Muscle layer of duodenum (tissue), 2 donors: ENCODE measurements around the gene KCNJ13.

Experiments
- H3K27ac ChIP-seq: one replicate; pipeline ENCODE4 v1.7.0; 2013; ENCODE audit warnings: mild to moderate bottlenecking, low read length
- H3K27me3 ChIP-seq: one replicate; pipeline ENCODE4 v1.7.0; 2013; ENCODE audit warnings: low read depth, mild to moderate bottlenecking, control low read depth, low read length
- H3K36me3 ChIP-seq, 2 donors: one replicate each; pipeline ENCODE4 v1.7.0; 2013; ENCODE audit warnings: low read length in 2 of 2, control low read depth in 1 of 2, mild to moderate bottlenecking in 1 of 2; ENCODE audit not compliant: insufficient read depth in 2 of 2, control insufficient read depth in 1 of 2
- H3K4me1 ChIP-seq, 2 donors: one replicate each; pipeline ENCODE4 v1.7.0; 2013; ENCODE audit warnings: low read length in 2 of 2, mild to moderate bottlenecking in 2 of 2, control low read depth in 1 of 2, moderate library complexity in 1 of 2; ENCODE audit not compliant: insufficient read depth in 2 of 2, control insufficient read depth in 1 of 2
- H3K4me3 ChIP-seq, 2 donors: one replicate each; pipeline ENCODE4 v1.7.0; 2013; ENCODE audit warnings: low read length in 2 of 2, low read depth in 1 of 2, mild to moderate bottlenecking in 1 of 2
- H3K9me3 ChIP-seq, 2 donors: one replicate each; pipeline ENCODE4 v1.7.0; 2013; ENCODE audit warnings: low read length in 2 of 2, control low read depth in 1 of 2, mild to moderate bottlenecking in 1 of 2; ENCODE audit not compliant: control insufficient read depth in 1 of 2
- donor health status: healthy.

The KCNJ13 gene

DNA sequence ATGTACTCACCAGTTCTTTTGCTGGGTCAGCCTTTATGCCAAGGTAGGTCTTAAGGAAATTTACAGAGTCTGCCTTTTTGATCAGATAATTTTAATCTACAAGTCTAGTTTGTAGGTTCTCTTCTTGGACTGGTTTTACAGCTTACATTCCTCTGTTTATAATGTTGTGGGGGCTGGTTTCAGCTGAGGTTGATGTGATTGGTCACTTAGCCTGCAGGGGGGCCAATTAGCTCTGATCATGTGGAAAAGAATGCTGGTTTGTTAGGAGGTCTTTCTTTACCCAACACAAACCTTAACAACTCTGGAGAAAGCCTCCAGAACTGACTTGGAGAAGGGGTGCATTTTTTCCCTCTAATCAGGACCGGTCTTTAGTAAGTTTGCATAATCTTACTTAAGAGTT, at the start of gene KCNJ13:
Gene KCNJ13, minus strand, starts transcription at position 131 of the 400 bp plus-strand sequence. CDS start 5,203 bp downstream, outside the sequence.
- Histone ChIP-seq H3K4me1 (peaks cover 5 to 13% of the 10 kb centered on the region in 2 donors), H3K27me3 (no peaks in the 10 kb centered on the region), H3K36me3 (peaks cover under 1 to 2% of the 10 kb centered on the region in 2 donors), H3K27ac (no peak within 1 kb of the TSS), H3K9me3 (no peaks in the 10 kb centered on the region), H3K4me3 (peak within 1 kb of the TSS in 1 of 2 donors; percentile 12)

GRCh38 chr2:232817756-232818155, 41.4 kb upstream of the KCNJ13 start:
- H3K27me3 ChIP-seq, result no peaks in the 10 kb centered on the region
- H3K9me3 ChIP-seq, result no peaks in the 10 kb centered on the region
- H3K36me3 ChIP-seq, result peaks cover 39 to 65% of the 10 kb centered on the region in 2 donors
- H3K4me3 ChIP-seq, result no peak overlapping the region
- no peaks in the 10 kb centered on the region for H3K4me1 ChIP-seq
- H3K27ac ChIP-seq, result no peak overlapping the region

- H3K9me3 ChIP-seq, result no peaks in the 10 kb centered on the region
- H3K27me3 ChIP-seq, result no peaks in the 10 kb centered on the region
- H3K36me3 ChIP-seq, result peaks cover 41 to 76% of the 10 kb centered on the region in 2 donors
These were observed 40.3 kb upstream of the KCNJ13 start for GRCh38 chr2:232816657-232817056.

GRCh38 chr2:232815569-232815968, 39.2 kb upstream of the KCNJ13 start:
- no peak overlapping the region for H3K27ac ChIP-seq
- no peaks in the 10 kb centered on the region for H3K27me3 ChIP-seq
- peaks cover 46 to 75% of the 10 kb centered on the region in 2 donors for H3K36me3 ChIP-seq
- H3K4me1 ChIP-seq, result no peaks in the 10 kb centered on the region
- H3K4me3 ChIP-seq, result no peak overlapping the region
- H3K9me3 ChIP-seq, result no peaks in the 10 kb centered on the region

More at GRCh38 chr2:232816657-232817056, 40.3 kb upstream of the KCNJ13 start:
- no peaks in the 10 kb centered on the region for H3K4me1 ChIP-seq
- no peak overlapping the region for H3K4me3 ChIP-seq
- H3K27ac ChIP-seq, result no peak overlapping the region

GRCh38 chr2:232810444-232810843, 34.1 kb upstream of the KCNJ13 start:
- H3K36me3 ChIP-seq, result peaks cover 47 to 64% of the 10 kb centered on the region in 2 donors
- H3K9me3 ChIP-seq, result no peaks in the 10 kb centered on the region
- no peaks in the 10 kb centered on the region for H3K4me1 ChIP-seq
- H3K27me3 ChIP-seq, result no peaks in the 10 kb centered on the region
- no peak overlapping the region for H3K27ac ChIP-seq
- H3K4me3 ChIP-seq, result no peak overlapping the region

DNA sequence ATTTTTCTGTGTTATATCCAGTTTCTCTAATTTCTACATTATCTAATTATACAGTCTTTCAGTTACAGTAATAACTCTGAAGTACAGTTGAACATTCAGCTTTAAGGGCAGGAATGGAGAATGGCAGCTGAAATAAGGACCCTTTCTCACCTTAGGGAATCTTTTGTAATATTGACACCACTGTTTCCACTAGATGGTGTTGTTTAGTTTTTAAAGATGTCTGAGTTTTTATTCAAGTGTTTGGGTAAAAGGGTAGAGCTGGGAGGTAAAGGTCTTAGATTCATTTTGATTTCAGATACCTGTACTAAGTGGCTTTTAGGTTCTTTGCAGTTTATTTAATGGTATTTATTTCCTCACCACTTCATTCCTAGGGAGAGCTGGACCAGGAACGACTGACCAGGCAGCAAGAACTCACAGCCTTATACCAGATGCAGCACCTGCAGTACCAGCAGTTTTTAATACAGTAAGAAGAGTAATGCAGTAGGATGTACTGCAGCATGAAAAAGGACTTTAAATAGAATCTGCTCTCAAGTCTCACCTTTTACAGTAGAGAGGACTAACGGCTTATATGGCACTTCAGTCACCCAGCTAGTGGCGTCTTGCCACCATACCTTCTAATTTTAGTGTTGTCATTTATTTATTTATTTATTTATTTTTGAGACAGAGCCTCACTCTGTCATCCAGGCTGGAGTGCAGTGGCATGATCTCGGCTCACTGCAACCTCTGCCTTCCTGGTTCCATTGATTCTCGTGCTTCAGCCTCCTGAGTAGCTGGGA, 33.2 kb upstream of the KCNJ13 start:
- no peak overlapping the region for H3K27ac ChIP-seq
- H3K9me3 ChIP-seq, result no peaks in the 10 kb centered on the region
- peaks cover 39 to 63% of the 10 kb centered on the region in 2 donors for H3K36me3 ChIP-seq
- H3K4me1 ChIP-seq, result no peaks in the 10 kb centered on the region
- H3K27me3 ChIP-seq, result no peaks in the 10 kb centered on the region
- H3K4me3 ChIP-seq, result no peak overlapping the region

GRCh38 chr2:232802091-232802490, 25.7 kb upstream of the KCNJ13 start:
- Histone ChIP-seq H3K4me1 (no peaks in the 10 kb centered on the region), H3K27ac (no peak overlapping the region), H3K27me3 (no peaks in the 10 kb centered on the region), H3K9me3 (peaks cover 0 to 4% of the 10 kb centered on the region in 2 donors), H3K4me3 (no peak overlapping the region), H3K36me3 (peaks cover 13 to 25% of the 10 kb centered on the region in 2 donors)

DNA sequence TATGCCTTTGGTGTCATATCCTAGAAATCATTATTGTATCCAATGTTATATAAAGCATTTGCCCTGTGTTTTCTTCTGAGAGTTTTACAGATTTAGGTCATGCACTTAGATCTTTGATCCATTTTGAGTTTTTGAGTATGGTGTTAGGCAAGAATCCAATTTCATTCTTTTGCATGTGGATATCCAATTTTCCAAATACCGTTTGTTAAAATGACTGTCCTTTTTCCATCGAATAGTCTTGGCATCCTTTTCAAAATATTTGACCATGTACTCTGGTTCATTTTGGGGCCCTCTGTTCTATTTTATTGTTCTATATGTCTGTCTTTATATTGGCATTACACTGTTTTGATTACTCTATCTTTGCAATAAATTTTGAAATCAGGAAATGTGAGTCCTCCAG, 23.8 kb upstream of the KCNJ13 start:
- Histone ChIP-seq H3K4me3 (no peak overlapping the region), H3K27me3 (no peaks in the 10 kb centered on the region), H3K36me3 (peaks cover 15 to 26% of the 10 kb centered on the region in 2 donors), H3K9me3 (peaks cover 0 to 4% of the 10 kb centered on the region in 2 donors), H3K4me1 (no peaks in the 10 kb centered on the region), H3K27ac (no peak overlapping the region)

- Histone ChIP-seq H3K27me3 (no peaks in the 10 kb centered on the region), H3K4me3 (no peak overlapping the region), H3K4me1 (no peaks in the 10 kb centered on the region), H3K27ac (no peak overlapping the region), H3K36me3 (peaks cover 28 to 40% of the 10 kb centered on the region in 2 donors), H3K9me3 (peaks cover 0 to 4% of the 10 kb centered on the region in 2 donors)
These were observed 21.8 kb upstream of the KCNJ13 start for GRCh38 chr2:232798187-232798586.

GRCh38 chr2:232795920-232796319, 19.6 kb upstream of the KCNJ13 start:
- peaks cover 43 to 49% of the 10 kb centered on the region in 2 donors for H3K36me3 ChIP-seq
- no peaks in the 10 kb centered on the region for H3K4me1 ChIP-seq
- no peaks in the 10 kb centered on the region for H3K9me3 ChIP-seq
- no peaks in the 10 kb centered on the region for H3K27me3 ChIP-seq
- H3K4me3 ChIP-seq, result no peak overlapping the region
- H3K27ac ChIP-seq, result no peak overlapping the region

- Histone ChIP-seq H3K27me3 (no peaks in the 10 kb centered on the region), H3K27ac (no peak overlapping the region), H3K9me3 (no peaks in the 10 kb centered on the region), H3K4me1 (no peaks in the 10 kb centered on the region), H3K4me3 (no peak overlapping the region), H3K36me3 (peaks cover 53 to 59% of the 10 kb centered on the region in 2 donors)
These were observed 18.6 kb upstream of the KCNJ13 start for GRCh38 chr2:232794981-232795380.
